HepG2 (cell line): ENCODE results near the gene KAT6B. TPM values are rescaled to one million over a fixed set of nuclear protein-coding genes. Genes with fewer than 3 reads are reported as not detected.
A peak's percentile ranks its signal among the peaks of the same experiment; 100 is the strongest.

Experiments used
- BORCS8-MEF2B ChIP-seq: sonication (generic); formaldehyde crosslinking; IDR thresholded peaks from 2 replicates; pipeline ENCODE4 v1.8.0; 2022; ENCODE audit warnings: mild to moderate bottlenecking, missing genetic modification reagents
- CENPBD1 ChIP-seq: sonication (generic); formaldehyde crosslinking; IDR thresholded peaks from 2 replicates; pipeline ENCODE4 v1.8.0; 2022; ENCODE audit warnings: missing genetic modification reagents, low read depth, mild to moderate bottlenecking, borderline replicate concordance
- DNMT1 ChIP-seq: sonication (generic); formaldehyde crosslinking; IDR thresholded peaks from 2 replicates; pipeline ENCODE4 v1.5.1; 2020; ENCODE audit warnings: mild to moderate bottlenecking, missing genetic modification reagents
- ERF ChIP-seq: IDR thresholded peaks from 2 replicates; pipeline ENCODE4 v1.6.1; 2018; ENCODE audit warnings: missing biosample characterization, missing genetic modification reagents
- HMGXB3 ChIP-seq: sonication (generic); formaldehyde crosslinking; IDR thresholded peaks from 2 replicates; pipeline ENCODE4 v1.4.0; 2020; ENCODE audit warnings: missing genetic modification reagents, borderline replicate concordance
- HNRNPK ChIP-seq: fragments of 200-400 bp; formaldehyde crosslinking; IDR thresholded peaks from 2 replicates; pipeline ENCODE4 v1.6.1; 2018; ENCODE audit warnings: low read length, low read depth, moderate library complexity, mild to moderate bottlenecking; ENCODE audit not compliant: poor library complexity, severe bottlenecking
- KLF13 ChIP-seq: sonication (generic); formaldehyde crosslinking; IDR thresholded peaks from 2 replicates; pipeline ENCODE4 v1.4.0; 2020; ENCODE audit warnings: mild to moderate bottlenecking, missing genetic modification reagents
- KLF6 ChIP-seq: IDR thresholded peaks from 2 replicates; pipeline ENCODE4 v1.8.0; 2016; ENCODE audit warnings: missing biosample characterization, missing genetic modification reagents
- NRL ChIP-seq: sonication (generic); formaldehyde crosslinking; IDR thresholded peaks from 2 replicates; pipeline ENCODE4 v1.5.0; 2020; ENCODE audit warnings: missing genetic modification reagents, mild to moderate bottlenecking, moderate library complexity, borderline replicate concordance
- SMAD3 ChIP-seq: sonication (generic); formaldehyde crosslinking; IDR thresholded peaks from 2 replicates; pipeline ENCODE4 v1.4.0; 2020; ENCODE audit warnings: missing genetic modification reagents
- TAF1 ChIP-seq: sonication (generic); formaldehyde crosslinking; IDR thresholded peaks from 2 replicates; pipeline ENCODE4 v1.4.0; 2020; ENCODE audit warnings: missing genetic modification reagents
- TRIM24 ChIP-seq: sonication (generic); formaldehyde crosslinking; IDR thresholded peaks from 2 replicates; pipeline ENCODE4 v1.8.0; 2022; ENCODE audit warnings: mild to moderate bottlenecking, missing genetic modification reagents
- ZBTB7A ChIP-seq: sonication (generic); formaldehyde crosslinking; IDR thresholded peaks from 2 replicates; pipeline ENCODE4 v1.8.0; 2022; ENCODE audit warnings: mild to moderate bottlenecking, missing genetic modification reagents
- ZNF281 ChIP-seq: sonication (generic); formaldehyde crosslinking; IDR thresholded peaks from 2 replicates; pipeline ENCODE4 v1.4.0; 2020; ENCODE audit warnings: missing genetic modification reagents, borderline replicate concordance
- ZNF335 ChIP-seq: sonication (generic); formaldehyde crosslinking; IDR thresholded peaks from 2 replicates; pipeline ENCODE4 v1.4.0; 2020; ENCODE audit warnings: missing genetic modification reagents
- ZNF891 ChIP-seq: sonication (generic); formaldehyde crosslinking; IDR thresholded peaks from 2 replicates; pipeline ENCODE4 v1.5.0; 2020; ENCODE audit warnings: mild to moderate bottlenecking, missing genetic modification reagents
- polyA plus RNA-seq, 8 experiments: library from polyadenylated mRNA; depleted of rRNA in 3 of 8; stranded (reverse) in 7 of 8; unstranded in 1 of 8; fragments of >200 nt; fragmentation: Illumina TruSeq in 4 of 8; extraction: Trizol in 4 of 8; gene quantifications; 2 replicates each; pipeline versions ENCODE4 v1.2.1 to v1.2.3, GENCODE V29; 2011 to 2016; ENCODE audit warnings: low read depth in 4 of 8, missing spikeins in 1 of 8, mixed read lengths in 1 of 8; ENCODE audit not compliant: insufficient read depth in 1 of 8
- total RNA-seq, 5 experiments: library from RNA; depleted of rRNA; stranded (reverse); fragments of >200 nt; fragmentation: Illumina TruSeq; extraction: Trizol; gene quantifications; 2 replicates each; pipeline ENCODE4 v1.2.3, GENCODE V29; 2016; ENCODE audit warnings: low read depth in 1 of 5
- TF ChIP-seq, protein P1 (sequence below): sonication (generic); formaldehyde crosslinking; IDR thresholded peaks from 2 replicates; pipeline ENCODE4 v1.8.0; 2022; ENCODE audit warnings: mild to moderate bottlenecking, missing genetic modification reagents, borderline replicate concordance
- TF ChIP-seq, protein P2 (sequence below): IDR thresholded peaks from 2 replicates; pipeline ENCODE4 v1.6.1; 2018; ENCODE audit warnings: missing genetic modification reagents

Gene KAT6B
- total and polyA plus RNA-seq, 2 of the 13 experiments (the other 11 are each of a cell fraction or from before 2014, with no cell fraction given) = 3.0 to 9.5 TPM

DNA sequence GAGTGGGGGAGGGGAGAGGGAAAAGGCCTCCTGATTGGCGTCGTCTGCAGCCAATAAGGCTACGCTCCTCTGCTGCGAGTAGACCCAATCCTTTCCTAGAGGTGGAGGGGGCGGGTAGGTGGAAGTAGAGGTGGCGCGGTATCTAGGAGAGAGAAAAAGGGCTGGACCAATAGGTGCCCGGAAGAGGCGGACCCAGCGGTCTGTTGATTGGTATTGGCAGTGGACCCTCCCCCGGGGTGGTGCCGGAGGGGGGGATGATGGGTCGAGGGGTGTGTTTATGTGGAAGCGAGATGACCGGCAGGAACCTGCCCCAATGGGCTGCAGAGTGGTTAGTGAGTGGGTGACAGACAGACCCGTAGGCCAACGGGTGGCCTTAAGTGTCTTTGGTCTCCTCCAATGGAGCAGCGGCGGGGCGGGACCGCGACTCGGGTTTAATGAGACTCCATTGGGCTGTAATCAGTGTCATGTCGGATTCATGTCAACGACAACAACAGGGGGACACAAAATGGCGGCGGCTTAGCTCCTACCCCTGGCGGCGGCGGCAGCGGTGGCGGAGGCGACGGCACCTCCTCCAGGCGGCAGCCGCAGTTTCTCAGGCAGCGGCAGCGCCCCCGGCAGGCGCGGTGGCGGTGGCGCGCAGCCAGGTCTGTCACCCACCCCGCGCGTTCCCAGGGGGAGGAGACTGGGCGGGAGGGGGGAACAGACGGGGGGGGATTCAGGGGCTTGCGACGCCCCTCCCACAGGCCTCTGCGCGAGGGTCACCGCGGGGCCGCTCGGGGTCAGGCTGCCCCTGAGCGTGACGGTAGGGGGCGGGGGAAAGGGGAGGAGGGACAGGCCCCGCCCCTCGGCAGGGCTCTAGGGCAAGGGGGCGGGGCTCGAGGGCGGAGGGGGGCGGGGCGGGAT lies at the start of gene KAT6B (continued):
- TF ChIP-seq ZNF281 = peak; percentile 73; the same call in 1 of the 2 replicates
- TF ChIP-seq SMAD3 (CRISPR knock-in tag) = no peak
- TF ChIP-seq, protein P1, sequence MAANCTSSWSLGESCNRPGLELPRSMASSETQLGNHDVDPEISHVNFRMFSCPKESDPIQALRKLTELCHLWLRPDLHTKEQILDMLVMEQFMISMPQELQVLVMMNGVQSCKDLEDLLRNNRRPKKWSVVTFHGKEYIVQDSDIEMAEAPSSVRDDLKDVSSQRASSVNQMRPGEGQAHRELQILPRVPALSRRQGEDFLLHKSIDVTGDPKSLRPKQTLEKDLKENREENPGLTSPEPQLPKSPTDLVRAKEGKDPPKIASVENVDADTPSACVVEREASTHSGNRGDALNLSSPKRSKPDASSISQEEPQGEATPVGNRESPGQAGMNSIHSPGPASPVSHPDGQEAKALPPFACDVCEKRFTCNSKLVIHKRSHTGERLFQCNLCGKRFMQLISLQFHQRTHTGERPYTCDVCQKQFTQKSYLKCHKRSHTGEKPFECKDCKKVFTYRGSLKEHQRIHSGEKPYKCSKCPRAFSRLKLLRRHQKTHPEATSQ (CRISPR knock-in tag) = no peak
- TF ChIP-seq TAF1 (CRISPR knock-in tag) = peak; percentile 81
- no peak for TF ChIP-seq ERF (CRISPR knock-in tag)
- no peak for TF ChIP-seq TRIM24
- TF ChIP-seq, protein P2, sequence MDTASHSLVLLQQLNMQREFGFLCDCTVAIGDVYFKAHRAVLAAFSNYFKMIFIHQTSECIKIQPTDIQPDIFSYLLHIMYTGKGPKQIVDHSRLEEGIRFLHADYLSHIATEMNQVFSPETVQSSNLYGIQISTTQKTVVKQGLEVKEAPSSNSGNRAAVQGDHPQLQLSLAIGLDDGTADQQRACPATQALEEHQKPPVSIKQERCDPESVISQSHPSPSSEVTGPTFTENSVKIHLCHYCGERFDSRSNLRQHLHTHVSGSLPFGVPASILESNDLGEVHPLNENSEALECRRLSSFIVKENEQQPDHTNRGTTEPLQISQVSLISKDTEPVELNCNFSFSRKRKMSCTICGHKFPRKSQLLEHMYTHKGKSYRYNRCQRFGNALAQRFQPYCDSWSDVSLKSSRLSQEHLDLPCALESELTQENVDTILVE (CRISPR knock-in tag) = no peak; the same call in 1 of the 2 replicates
- TF ChIP-seq KLF6 (CRISPR knock-in tag) = no peak
- no peak for TF ChIP-seq ZNF335 (CRISPR knock-in tag)
- TF ChIP-seq HMGXB3 = no peak
- TF ChIP-seq BORCS8-MEF2B = no peak
- TF ChIP-seq DNMT1 (CRISPR knock-in tag) = no peak
- no peak for TF ChIP-seq NRL (CRISPR knock-in tag)
- TF ChIP-seq KLF13 (CRISPR knock-in tag) = no peak
- no peak for TF ChIP-seq ZNF891
- TF ChIP-seq CENPBD1 (CRISPR knock-in tag) = no peak
- no peak for TF ChIP-seq ZBTB7A (CRISPR knock-in tag)
- peak; percentile 30 for TF ChIP-seq HNRNPK
